ENCODE measurements around the gene DDX39B. TPM values are rescaled to one million over a fixed set of nuclear protein-coding genes. Genes with fewer than 3 reads are reported as not detected.
A peak's percentile ranks its signal among the peaks of the same experiment; 100 is the strongest.
"Not testable (repeated sequence)": the region's sequence is repeated elsewhere in the genome, so short reads cannot be mapped to it uniquely, and the experiment has no call there.

The DDX39B gene
- total RNA-seq (ENCODE audit: insufficient read depth, low replicate concordance) = 185 TPM

DNA sequence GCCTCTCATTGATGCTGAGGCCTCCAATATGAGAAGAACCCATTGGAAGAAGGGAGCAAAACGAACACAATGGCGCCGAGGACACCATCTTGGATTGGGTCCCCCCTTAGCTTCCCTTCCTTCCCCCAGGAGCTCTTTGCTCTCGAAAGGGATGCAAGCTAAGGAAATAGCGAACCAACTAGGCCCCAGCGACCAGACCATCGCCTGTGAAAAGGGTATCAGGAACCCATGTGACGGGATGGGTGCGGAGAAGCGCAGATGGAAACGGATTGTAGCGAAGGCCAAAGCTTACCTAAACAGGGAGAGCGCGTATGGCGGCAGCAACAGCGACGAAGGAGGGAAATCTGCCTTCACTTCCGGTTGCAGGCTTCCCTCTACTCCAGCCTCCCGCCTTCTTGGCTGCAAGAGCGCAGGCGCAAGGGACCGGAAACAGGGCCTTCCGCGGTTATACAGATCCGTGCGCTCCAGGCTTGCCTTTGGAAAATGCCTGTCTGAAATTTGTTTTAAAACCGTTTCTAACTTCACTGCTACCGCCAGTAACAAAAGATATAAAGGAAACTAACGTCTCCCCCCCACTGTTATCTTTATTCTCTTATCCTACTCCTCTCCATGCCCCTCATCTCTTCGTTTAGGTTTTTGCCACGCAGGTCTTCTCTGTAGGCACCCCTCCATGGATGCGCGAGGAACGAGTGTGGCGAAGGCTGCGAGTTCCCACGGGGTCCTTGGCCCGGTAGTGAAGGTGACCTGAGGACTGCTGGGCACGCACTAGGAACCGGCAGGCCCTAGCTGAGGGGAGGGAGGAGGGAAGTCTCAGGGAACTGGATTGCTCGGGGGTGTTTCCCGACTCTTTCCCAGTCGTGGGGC, at the start of gene DDX39B:
Gene DDX39B, minus strand, starts transcription at position 346 of the 864 bp plus-strand sequence. CDS start 1,471 bp downstream, outside the sequence.
- peak; percentile 99 for DNase-seq (ENCODE audit: low spot score)

GRCh38 chr6:31590691-31591090, 48.9 kb upstream of the DDX39B start:
- DNase-seq (ENCODE audit: low spot score) = not testable (repeated sequence)

- no peak for DNase-seq (ENCODE audit: low spot score)
Measured at GRCh38 chr6:31588871-31589650, 47.3 kb upstream of the DDX39B start.

GRCh38 chr6:31587791-31588777, 46.3 kb upstream of the DDX39B start:
- DNase-seq (ENCODE audit: low spot score) = no peak

GRCh38 chr6:31586599-31587281, 44.9 kb upstream of the DDX39B start:
- DNase-seq (ENCODE audit: low spot score) = no peak

DNA sequence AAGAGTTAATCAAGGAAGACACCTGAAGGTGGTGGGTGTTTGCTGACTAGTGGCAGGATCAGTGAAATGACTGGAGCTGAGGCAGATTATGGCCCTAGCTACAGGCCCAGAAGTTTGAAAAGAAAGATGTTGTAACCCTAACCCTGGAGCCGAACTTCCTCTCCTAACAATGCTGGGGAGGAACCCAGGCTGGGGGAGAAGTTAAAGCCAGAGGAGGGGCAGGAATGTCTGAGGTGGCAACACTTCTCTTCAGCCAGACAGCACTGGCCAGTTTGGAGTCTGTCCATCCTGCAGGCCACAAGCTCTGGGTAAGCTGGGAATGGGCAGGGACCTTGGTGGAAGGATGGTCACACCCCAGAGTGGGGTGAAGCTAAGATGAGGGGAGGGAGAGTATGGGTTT, 44.2 kb upstream of the DDX39B start, which contains the start of gene LST1:
Gene LST1, plus strand, starts transcription at position 270 of the 400 bp plus-strand sequence. CDS start 1,023 bp downstream, outside the sequence.
- DNase-seq (ENCODE audit: low spot score) = peak; percentile 24

GRCh38 chr6:31585491-31585890, 43.7 kb upstream of the DDX39B start:
- DNase-seq (ENCODE audit: low spot score) = no peak

DNA sequence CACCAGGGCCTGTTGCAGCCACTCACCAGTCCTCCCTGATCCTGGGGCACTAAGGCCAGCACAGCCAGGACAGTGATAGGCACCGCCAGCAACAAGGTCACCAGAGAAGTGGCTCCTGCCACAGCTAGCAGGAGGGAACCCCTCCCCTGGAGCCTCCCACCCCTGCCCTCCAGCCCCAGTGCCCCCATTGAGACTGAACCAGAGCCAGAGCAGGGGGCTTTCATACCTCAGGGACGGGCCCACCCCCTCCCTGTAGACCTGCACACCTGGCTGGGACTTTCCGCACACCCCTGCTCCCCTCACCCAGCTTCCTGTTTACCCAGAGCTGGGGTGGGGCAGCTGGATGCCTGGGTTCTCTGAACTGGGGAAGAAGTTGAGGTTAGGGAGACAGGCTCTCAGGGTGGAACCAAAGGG, 40.4 kb upstream of the DDX39B start, which contains the start of gene LTB:
Gene LTB, minus strand, starts transcription at position 195 of the 414 bp plus-strand sequence. Its CDS starts 7 bp downstream, at position 188.
- DNase-seq (ENCODE audit: low spot score) = no peak

GRCh38 chr6:31581434-31582229, 39.8 kb upstream of the DDX39B start:
- DNase-seq (ENCODE audit: low spot score) = no peak

DNA sequence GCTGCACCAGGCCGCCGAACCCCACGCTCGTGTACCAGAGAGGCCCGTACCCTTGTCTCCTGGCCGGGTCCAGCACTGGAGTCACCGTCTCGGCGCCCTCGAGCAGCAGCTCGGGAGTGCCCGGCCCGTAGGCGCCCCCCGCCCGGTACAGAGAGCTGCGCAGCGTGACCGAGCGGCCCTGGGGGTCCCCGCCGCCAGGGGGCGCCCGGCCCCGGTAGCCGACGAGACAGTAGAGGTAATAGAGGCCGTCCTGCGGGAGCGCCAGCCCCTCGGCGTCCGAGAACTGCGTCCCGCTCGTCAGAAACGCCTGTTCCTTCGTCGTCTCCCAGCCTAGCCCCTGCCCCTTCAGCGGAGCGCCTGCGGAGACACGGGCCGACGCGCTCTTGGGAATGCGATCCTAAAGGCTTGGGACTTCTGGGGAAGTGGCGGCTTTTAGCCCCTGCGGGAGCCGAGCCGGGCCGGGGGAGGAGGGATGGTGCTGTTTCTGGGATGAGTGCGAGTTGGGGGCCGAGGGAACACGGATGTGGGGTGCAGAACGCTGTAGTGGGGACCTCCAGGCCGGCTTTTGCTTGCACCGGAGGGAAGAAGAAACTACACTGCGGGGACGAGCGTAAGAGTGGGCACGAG, 39.1 kb upstream of the DDX39B start:
- peak; percentile 85 for DNase-seq (ENCODE audit: low spot score)

- no peak for DNase-seq (ENCODE audit: low spot score)
Measured at GRCh38 chr6:31580438-31580740, 38.6 kb upstream of the DDX39B start.

- DNase-seq (ENCODE audit: low spot score) = no peak
Measured at GRCh38 chr6:31579546-31580437, 38.0 kb upstream of the DDX39B start.

DNA sequence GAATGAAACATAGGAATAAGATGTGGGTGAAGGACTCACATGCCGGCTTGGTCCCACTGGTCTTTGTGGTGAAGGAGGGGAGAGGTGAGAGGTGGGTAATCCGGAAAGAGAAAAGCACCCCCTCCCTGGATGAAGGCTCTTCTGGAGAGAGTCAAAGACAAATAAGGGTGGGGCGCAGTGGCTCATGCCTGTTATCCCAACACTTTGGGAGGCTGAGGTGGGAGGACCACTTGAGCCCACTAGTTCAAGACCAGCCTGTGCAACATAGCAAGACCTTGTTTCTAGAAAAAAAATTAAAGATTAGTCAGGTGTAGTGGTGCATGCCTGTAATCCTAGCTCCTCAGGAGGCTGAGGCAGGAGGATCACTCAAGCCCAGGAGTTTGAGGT, 37.3 kb upstream of the DDX39B start:
- DNase-seq (ENCODE audit: low spot score) = no peak

DNA sequence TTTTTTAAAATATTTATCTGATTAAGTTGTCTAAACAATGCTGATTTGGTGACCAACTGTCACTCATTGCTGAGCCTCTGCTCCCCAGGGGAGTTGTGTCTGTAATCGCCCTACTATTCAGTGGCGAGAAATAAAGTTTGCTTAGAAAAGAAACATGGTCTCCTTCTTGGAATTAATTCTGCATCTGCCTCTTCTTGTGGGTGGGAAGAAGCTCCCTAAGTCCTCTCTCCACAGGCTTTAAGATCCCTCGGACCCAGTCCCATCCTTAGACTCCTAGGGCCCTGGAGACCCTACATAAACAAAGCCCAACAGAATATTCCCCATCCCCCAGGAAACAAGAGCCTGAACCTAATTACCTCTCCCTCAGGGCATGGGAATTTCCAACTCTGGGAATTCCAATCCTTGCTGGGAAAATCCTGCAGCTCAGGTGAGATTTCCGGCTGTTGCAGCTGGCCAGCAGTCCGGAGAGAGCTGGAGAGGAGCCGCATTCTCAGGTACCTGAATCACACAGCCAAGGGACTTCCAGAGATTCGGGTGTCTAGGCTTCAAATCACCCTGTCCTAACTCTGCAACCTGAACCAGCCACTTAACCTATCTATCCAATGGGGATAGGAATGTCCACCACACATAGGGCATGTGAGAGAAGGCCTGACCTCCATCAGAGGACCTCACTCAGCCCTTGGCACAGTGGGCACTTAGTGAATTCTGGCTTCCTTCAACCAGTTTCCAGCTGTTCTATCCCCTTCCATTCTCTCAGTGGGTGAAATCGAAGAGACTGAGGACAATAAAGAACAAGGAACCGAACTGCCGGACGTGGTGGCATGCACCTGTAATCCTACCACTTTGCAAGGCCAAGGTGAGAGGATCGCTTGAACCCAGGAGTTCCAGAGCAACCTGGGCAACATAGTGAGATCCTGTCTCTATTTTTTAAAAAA, 36.6 kb upstream of the DDX39B start:
- DNase-seq (ENCODE audit: low spot score) = no peak

DNA sequence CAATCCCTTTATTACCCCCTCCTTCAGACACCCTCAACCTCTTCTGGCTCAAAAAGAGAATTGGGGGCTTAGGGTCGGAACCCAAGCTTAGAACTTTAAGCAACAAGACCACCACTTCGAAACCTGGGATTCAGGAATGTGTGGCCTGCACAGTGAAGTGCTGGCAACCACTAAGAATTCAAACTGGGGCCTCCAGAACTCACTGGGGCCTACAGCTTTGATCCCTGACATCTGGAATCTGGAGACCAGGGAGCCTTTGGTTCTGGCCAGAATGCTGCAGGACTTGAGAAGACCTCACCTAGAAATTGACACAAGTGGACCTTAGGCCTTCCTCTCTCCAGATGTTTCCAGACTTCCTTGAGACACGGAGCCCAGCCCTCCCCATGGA, 35.8 kb upstream of the DDX39B start:
- no peak for DNase-seq (ENCODE audit: low spot score)

DNA sequence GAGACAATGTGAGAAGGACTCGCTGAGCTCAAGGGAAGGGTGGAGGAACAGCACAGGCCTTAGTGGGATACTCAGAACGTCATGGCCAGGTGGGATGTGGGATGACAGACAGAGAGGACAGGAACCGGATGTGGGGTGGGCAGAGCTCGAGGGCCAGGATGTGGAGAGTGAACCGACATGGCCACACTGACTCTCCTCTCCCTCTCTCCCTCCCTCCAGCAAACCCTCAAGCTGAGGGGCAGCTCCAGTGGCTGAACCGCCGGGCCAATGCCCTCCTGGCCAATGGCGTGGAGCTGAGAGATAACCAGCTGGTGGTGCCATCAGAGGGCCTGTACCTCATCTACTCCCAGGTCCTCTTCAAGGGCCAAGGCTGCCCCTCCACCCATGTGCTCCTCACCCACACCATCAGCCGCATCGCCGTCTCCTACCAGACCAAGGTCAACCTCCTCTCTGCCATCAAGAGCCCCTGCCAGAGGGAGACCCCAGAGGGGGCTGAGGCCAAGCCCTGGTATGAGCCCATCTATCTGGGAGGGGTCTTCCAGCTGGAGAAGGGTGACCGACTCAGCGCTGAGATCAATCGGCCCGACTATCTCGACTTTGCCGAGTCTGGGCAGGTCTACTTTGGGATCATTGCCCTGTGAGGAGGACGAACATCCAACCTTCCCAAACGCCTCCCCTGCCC, 35.2 kb upstream of the DDX39B start:
- DNase-seq (ENCODE audit: low spot score) = no peak

Measured in umbilical cord (tissue), 2 donors.